DND-41 (cell line): ENCODE data around the gene ZNF841.

Source experiments
- CTCF ChIP-seq: IDR thresholded peaks from 2 replicates; pipeline ENCODE4 v1.5.1; 2012; ENCODE audit warnings: borderline replicate concordance, low read length, moderate library complexity, mild to moderate bottlenecking; ENCODE audit not compliant: poor library complexity, severe bottlenecking; ENCODE audit errors: extremely low read depth
- EZH2 ChIP-seq: IDR thresholded peaks from 3 replicates; pipeline ENCODE4 v1.6.1; 2012; ENCODE audit warnings: borderline replicate concordance, low read depth, mild to moderate bottlenecking, moderate library complexity, low read length, inconsistent platforms; ENCODE audit not compliant: severe bottlenecking

- TF ChIP-seq EZH2 (no peak), CTCF (no peak)
These were observed 7.2 kb upstream of the ZNF841 start for GRCh38 chr19:52102782-52103181.
